ENCODE measurements around the gene C2CD4A.

The C2CD4A gene

GRCh38 chr15:62060113-62060895, 6.5 kb upstream of the C2CD4A start, which contains the start of gene VPS13C:
Gene VPS13C (minus strand): TSS chr15:62060447. CDS start chr15:62060374, 73 bp downstream.
- DNase-seq = peak; percentile 94

GRCh38 chr15:62060896-62061280, 5.9 kb upstream of the C2CD4A start:
- DNase-seq = no peak

GRCh38 chr15:62063825-62064635, 2.7 kb upstream of the C2CD4A start:
- DNase-seq = peak; percentile 53

GRCh38 chr15:62067448-62068044, 769 bp downstream of the C2CD4A start:
- DNase-seq = peak; percentile 12

GRCh38 chr15:62068071-62068809, 1.5 kb downstream of the C2CD4A start:
- peak; percentile 55 for DNase-seq

GRCh38 chr15:62068810-62069167, 2.0 kb downstream of the C2CD4A start:
- DNase-seq = peak; percentile 52

GRCh38 chr15:62069551-62069950, 2.8 kb downstream of the C2CD4A start:
- no peak for DNase-seq

GRCh38 chr15:62071711-62072308, 5.0 kb downstream of the C2CD4A start:
- DNase-seq = peak; percentile 42

- DNase-seq = peak; percentile 8
Observed at GRCh38 chr15:62075595-62076277, 9.0 kb downstream of the C2CD4A start.

- DNase-seq = no peak
Observed at GRCh38 chr15:62079594-62079993, 12.8 kb downstream of the C2CD4A start.

GRCh38 chr15:62083194-62084154, 16.7 kb downstream of the C2CD4A start:
- no peak for DNase-seq

GRCh38 chr15:62085740-62086139, 19.0 kb downstream of the C2CD4A start:
- DNase-seq = peak; percentile 42

GRCh38 chr15:62087671-62088352, 21.0 kb downstream of the C2CD4A start:
- no peak for DNase-seq

- no peak for DNase-seq
Observed at GRCh38 chr15:62088353-62088693, 21.5 kb downstream of the C2CD4A start.

- DNase-seq = no peak
Observed at GRCh38 chr15:62089616-62090015, 22.8 kb downstream of the C2CD4A start.

GRCh38 chr15:62090988-62091387, 24.2 kb downstream of the C2CD4A start:
- DNase-seq = no peak

- DNase-seq = no peak
Observed at GRCh38 chr15:62093809-62094208, 27.0 kb downstream of the C2CD4A start.

- DNase-seq = no peak
Observed at GRCh38 chr15:62094388-62094787, 27.6 kb downstream of the C2CD4A start.

- peak; percentile 87 for DNase-seq
Observed at GRCh38 chr15:62099094-62099601, 32.4 kb downstream of the C2CD4A start.

- no peak for DNase-seq
Observed at GRCh38 chr15:62103431-62103830, 36.7 kb downstream of the C2CD4A start.

Measured in fibroblast of skin of back (primary cell).